ENCODE results near the gene TRIM24.
"Not testable (repeated sequence)": the region's sequence is repeated elsewhere in the genome, so short reads cannot be mapped to it uniquely, and the experiment has no call there.

TRIM24 gene

GRCh38 chr7:138460176-138460648 is at the start of gene TRIM24:
Gene TRIM24 (plus strand): TSS chr7:138460259. CDS start chr7:138460549, 290 bp downstream.
- peak; percentile 99 for DNase-seq

GRCh38 chr7:138412077-138412476 is 48.0 kb upstream of the TRIM24 start:
- DNase-seq, result not testable (repeated sequence)

GRCh38 chr7:138412921-138413320 is 47.1 kb upstream of the TRIM24 start:
- DNase-seq, result not testable (repeated sequence)

- DNase-seq, result no peak
These were observed 42.9 kb upstream of the TRIM24 start for GRCh38 chr7:138417078-138417700.

GRCh38 chr7:138417764-138418163 is 42.3 kb upstream of the TRIM24 start:
- DNase-seq, result no peak

- not testable (repeated sequence) for DNase-seq
These were observed 41.7 kb upstream of the TRIM24 start for GRCh38 chr7:138418403-138418802.

- no peak for DNase-seq
These were observed 35.0 kb upstream of the TRIM24 start for GRCh38 chr7:138425026-138425425.

- no peak for DNase-seq
These were observed 30.3 kb upstream of the TRIM24 start for GRCh38 chr7:138429577-138430250.

- no peak for DNase-seq
These were observed 28.5 kb upstream of the TRIM24 start for GRCh38 chr7:138431517-138431916.

GRCh38 chr7:138433583-138434443 is 26.2 kb upstream of the TRIM24 start:
- no peak for DNase-seq

- DNase-seq, result no peak
These were observed 25.5 kb upstream of the TRIM24 start for GRCh38 chr7:138434597-138435019.

- no peak for DNase-seq
These were observed 24.7 kb upstream of the TRIM24 start for GRCh38 chr7:138435231-138435919.

GRCh38 chr7:138436388-138436787 is 23.7 kb upstream of the TRIM24 start:
- no peak for DNase-seq

- DNase-seq, result no peak
These were observed 19.6 kb upstream of the TRIM24 start for GRCh38 chr7:138440460-138440859.

GRCh38 chr7:138442822-138443221 is 17.2 kb upstream of the TRIM24 start:
- DNase-seq, result no peak

- no peak for DNase-seq
These were observed 10.5 kb upstream of the TRIM24 start for GRCh38 chr7:138449580-138449979.

GRCh38 chr7:138455609-138456008 is 4.5 kb upstream of the TRIM24 start:
- no peak for DNase-seq

- no peak for DNase-seq
These were observed 3.8 kb upstream of the TRIM24 start for GRCh38 chr7:138456220-138456619.

- no peak for DNase-seq
These were observed 1.3 kb upstream of the TRIM24 start for GRCh38 chr7:138458576-138459412.

- no peak for DNase-seq
These were observed 465 bp upstream of the TRIM24 start for GRCh38 chr7:138459413-138460175.
